Left lung (tissue), 10 donors: ENCODE results near the gene TMPO. TPM values are rescaled to one million over a fixed set of nuclear protein-coding genes. Genes with fewer than 3 reads are reported as not detected.

ENCODE experiments used
- ATAC-seq: fragments of 200-7000 bp; cut with Tn5 transposase; one replicate; pipeline ENCODE4 v1.9.1; 2020; ENCODE audit warnings: moderate library complexity
- DNase-seq, 4 donors: peaks; one replicate each; pipeline ENCODE4 v3.0.0-alpha.2; 2013 to 2020
- H3K27ac ChIP-seq, 2 donors: fragments of 200-600 bp; sonication (generic) in 1 of 2; one replicate each; pipeline versions ENCODE4 v1.5.0 to v1.8.0; 2020 to 2021
- H3K27me3 ChIP-seq, 2 donors: fragments of 200-600 bp; sonication (generic) in 1 of 2; one replicate each; pipeline versions ENCODE4 v1.5.0 to v1.8.0; 2020 to 2021
- H3K36me3 ChIP-seq, 2 donors: fragments of 200-600 bp; sonication (generic) in 1 of 2; one replicate each; pipeline versions ENCODE4 v1.5.0 to v1.8.0; 2020 to 2021
- H3K4me1 ChIP-seq, 2 donors: fragments of 200-600 bp; one replicate each; pipeline ENCODE4 v1.8.0; 2021
- H3K4me3 ChIP-seq, 2 donors: fragments of 200-600 bp; sonication (generic) in 1 of 2; one replicate each; pipeline versions ENCODE4 v1.5.0 to v1.8.0; 2020 to 2021; ENCODE audit warnings: mild to moderate bottlenecking in 1 of 2
- H3K9me3 ChIP-seq, 2 donors: fragments of 200-600 bp; sonication (generic) in 1 of 2; one replicate each; pipeline versions ENCODE4 v1.5.0 to v1.8.0; 2020 to 2021
- intact Hi-C, 2 donors: fragments of 100-400 bp; cut with DNase I; formaldehyde crosslinking; loops; one replicate each; pipeline versions ENCODE4 v1.11.2 to v1.14.2; 2022
- polyA plus RNA-seq, 6 donors: library from polyadenylated mRNA; unstranded; fragments of 120-200 nt; gene quantifications; one replicate each; pipeline ENCODE4 v1.2.1, GENCODE V29; 2013; ENCODE audit not compliant: insufficient read length in 6 of 6
- total RNA-seq, 2 donors: library from RNA; stranded (reverse); fragmentation: NEBNext Ultra II Directional; extraction: Animal tissue kit (Norgen Biotek cat#: 25700); gene quantifications; one replicate each; pipeline ENCODE4 v1.2.1, GENCODE V29; 2021
- TF ChIP-seq, protein P1 (sequence below), 2 donors: fragments of 200-600 bp; sonication (generic) in 1 of 2; IDR thresholded peaks; one replicate each; pipeline versions ENCODE4 v1.5.0 to v1.8.0; 2021; ENCODE audit warnings: antibody characterized with exemption in 2 of 2
- donor health status: DM: no; HTN: yes; CAD: no.
- donor health status: DM: no; HTN: no; CAD: no.

Gene TMPO
- total and polyA plus RNA-seq, 8 donors, result 53.4 to 262 (median 198) TPM

DNA sequence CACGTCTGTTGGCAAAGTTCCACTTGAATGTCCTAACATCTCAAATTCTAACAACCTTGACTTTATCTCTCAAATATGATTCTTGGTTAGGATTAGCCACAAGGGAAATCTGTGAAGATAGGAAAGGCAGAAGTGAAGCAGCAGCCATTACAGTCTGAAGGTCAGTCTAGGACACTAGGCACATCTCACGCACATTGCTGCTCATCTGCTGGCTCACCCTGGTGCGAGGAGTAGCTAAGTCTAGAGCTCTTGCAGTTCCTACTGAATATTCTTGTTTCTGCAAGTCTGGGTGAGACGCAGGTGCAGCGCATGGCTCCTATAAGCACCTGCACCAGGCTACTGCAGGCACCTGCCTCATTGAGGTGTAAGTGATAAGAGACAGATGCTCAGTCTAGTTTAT, 71.7 kb downstream of the TMPO start:
- H3K27me3 ChIP-seq, result no peaks in the 10 kb centered on the region
- intact Hi-C loops, result no loop called here
- H3K27ac ChIP-seq, result no peak overlapping the region
- TF ChIP-seq, protein P1, sequence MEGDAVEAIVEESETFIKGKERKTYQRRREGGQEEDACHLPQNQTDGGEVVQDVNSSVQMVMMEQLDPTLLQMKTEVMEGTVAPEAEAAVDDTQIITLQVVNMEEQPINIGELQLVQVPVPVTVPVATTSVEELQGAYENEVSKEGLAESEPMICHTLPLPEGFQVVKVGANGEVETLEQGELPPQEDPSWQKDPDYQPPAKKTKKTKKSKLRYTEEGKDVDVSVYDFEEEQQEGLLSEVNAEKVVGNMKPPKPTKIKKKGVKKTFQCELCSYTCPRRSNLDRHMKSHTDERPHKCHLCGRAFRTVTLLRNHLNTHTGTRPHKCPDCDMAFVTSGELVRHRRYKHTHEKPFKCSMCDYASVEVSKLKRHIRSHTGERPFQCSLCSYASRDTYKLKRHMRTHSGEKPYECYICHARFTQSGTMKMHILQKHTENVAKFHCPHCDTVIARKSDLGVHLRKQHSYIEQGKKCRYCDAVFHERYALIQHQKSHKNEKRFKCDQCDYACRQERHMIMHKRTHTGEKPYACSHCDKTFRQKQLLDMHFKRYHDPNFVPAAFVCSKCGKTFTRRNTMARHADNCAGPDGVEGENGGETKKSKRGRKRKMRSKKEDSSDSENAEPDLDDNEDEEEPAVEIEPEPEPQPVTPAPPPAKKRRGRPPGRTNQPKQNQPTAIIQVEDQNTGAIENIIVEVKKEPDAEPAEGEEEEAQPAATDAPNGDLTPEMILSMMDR (IDR thresholded peaks at IDR 0.05), result no peak
- ATAC-seq, result no peak
- DNase-seq, result no peak
- no peaks in the 10 kb centered on the region for H3K4me1 ChIP-seq
- no peak overlapping the region for H3K4me3 ChIP-seq
- no peaks in the 10 kb centered on the region for H3K36me3 ChIP-seq
- no peaks in the 10 kb centered on the region for H3K9me3 ChIP-seq

DNA sequence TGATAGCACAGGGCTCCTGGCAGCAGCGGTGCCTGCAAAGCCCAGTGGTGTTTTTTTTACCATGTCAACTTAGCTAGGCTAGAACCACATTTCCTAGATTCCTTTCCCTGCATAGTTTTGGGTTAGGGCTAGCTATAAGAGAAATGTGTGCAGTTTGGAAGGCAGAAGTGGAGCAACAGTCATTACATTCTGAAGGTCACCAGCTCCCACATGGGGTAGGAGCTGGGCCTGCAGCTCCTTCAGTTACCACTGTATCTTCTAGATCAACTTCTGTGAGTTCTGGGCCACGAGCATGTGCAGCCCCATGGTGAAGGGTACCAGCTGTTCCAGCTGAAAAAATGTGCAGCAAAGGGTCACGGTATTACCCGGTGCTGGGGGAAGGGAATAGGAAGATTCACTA, 75.8 kb downstream of the TMPO start:
- H3K9me3 ChIP-seq, result no peaks in the 10 kb centered on the region
- H3K4me3 ChIP-seq, result no peak overlapping the region
- ATAC-seq (no peak), DNase-seq (no peak)
- intact Hi-C loops, result no loop called here
- H3K27me3 ChIP-seq, result no peaks in the 10 kb centered on the region
- H3K4me1 ChIP-seq, result peaks cover 0 to 17% of the 10 kb centered on the region in 2 donors
- peaks cover 0 to 10% of the 10 kb centered on the region in 2 donors for H3K36me3 ChIP-seq
- no peak overlapping the region for H3K27ac ChIP-seq
- TF ChIP-seq, protein P1 (IDR thresholded peaks at IDR 0.05), result no peak

DNA sequence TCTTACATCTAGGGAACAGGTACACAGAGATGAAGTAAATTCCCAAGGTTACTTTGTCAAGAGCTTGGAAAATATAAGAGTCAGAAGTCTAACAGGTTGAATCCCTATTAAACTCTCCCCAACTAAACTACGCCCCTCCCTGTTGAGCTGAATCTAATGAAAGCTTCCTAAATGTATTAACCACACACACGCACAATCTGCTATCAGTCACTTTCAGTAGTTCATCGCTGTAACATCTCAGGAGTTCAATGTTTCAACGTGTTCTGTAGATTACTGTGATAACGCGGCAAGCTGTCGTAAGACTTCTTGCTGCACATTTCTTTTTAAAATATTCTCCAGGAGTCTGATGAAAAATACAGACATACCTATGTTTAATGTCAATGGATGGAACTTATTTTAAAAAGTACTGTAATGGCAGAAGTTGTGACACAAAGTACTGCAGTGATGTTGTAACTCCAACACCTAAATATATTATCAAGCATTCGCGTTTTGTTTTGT, 77.5 kb downstream of the TMPO start:
- Histone ChIP-seq H3K4me1 (peaks cover 0 to 27% of the 10 kb centered on the region in 2 donors), H3K36me3 (peaks cover 2 to 26% of the 10 kb centered on the region in 2 donors), H3K9me3 (no peaks in the 10 kb centered on the region), H3K27me3 (no peaks in the 10 kb centered on the region), H3K27ac (peak overlapping the region; percentile 96 to 98), H3K4me3 (peak overlapping the region; percentile 91 to 97)
- no peak for ATAC-seq
- intact Hi-C loops, result no loop called here
- TF ChIP-seq, protein P1 (IDR thresholded peaks at IDR 0.05), result no peak
- DNase-seq, result peak in 1 of 4 donors; percentile 14

DNA sequence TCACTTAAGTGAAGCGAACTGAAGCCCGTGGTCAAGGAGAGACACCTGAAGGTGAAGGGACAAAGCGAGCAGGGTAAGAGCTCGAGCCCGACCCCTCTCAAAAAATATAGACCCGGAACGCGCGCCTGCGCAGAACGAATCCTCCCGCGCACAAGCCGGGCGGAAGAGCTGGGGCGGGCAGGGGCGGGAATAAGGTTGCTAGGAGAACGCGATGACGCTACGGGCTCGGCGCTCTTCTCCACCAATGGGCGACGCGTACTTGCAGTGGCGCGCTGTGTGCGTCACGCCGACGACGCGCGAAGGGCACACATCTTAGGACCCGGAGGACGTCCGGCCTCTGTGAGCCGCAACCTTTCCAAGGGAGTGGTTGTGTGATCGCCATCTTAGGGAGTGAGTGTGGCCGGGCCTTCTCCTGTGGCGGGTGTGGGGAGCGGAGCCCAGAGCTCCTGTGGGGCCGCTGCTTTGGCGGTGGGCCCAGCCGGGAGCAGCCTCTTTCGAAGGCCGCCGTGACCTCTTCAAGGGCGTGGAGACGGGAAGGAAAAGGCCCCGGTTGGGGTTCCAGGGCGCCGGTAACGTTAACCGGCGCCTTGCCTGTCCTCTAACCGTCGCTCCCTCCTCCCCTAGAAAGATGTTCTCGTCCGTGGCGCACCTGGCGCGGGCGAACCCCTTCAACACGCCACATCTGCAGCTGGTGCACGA, 78.1 kb downstream of the TMPO start, which contains the start of gene SLC25A3:
TSS of gene SLC25A3 (plus strand) at position 336 of the 699 bp plus-strand sequence. CDS start at position 629, 293 bp downstream.
- Histone ChIP-seq H3K36me3 (peaks cover 2 to 33% of the 10 kb centered on the region in 2 donors), H3K4me3 (peak within 1 kb of the TSS; percentile 91 to 97), H3K9me3 (no peaks in the 10 kb centered on the region), H3K27me3 (no peaks in the 10 kb centered on the region), H3K4me1 (peaks cover 0 to 27% of the 10 kb centered on the region in 2 donors), H3K27ac (peak within 1 kb of the TSS; percentile 96 to 98)
- intact Hi-C loops, result no loop called here
- ATAC-seq, result peak; percentile 98
- TF ChIP-seq, protein P1 (IDR thresholded peaks at IDR 0.05), result no peak
- peak; percentile 96 to 99 (median 98) for DNase-seq

DNA sequence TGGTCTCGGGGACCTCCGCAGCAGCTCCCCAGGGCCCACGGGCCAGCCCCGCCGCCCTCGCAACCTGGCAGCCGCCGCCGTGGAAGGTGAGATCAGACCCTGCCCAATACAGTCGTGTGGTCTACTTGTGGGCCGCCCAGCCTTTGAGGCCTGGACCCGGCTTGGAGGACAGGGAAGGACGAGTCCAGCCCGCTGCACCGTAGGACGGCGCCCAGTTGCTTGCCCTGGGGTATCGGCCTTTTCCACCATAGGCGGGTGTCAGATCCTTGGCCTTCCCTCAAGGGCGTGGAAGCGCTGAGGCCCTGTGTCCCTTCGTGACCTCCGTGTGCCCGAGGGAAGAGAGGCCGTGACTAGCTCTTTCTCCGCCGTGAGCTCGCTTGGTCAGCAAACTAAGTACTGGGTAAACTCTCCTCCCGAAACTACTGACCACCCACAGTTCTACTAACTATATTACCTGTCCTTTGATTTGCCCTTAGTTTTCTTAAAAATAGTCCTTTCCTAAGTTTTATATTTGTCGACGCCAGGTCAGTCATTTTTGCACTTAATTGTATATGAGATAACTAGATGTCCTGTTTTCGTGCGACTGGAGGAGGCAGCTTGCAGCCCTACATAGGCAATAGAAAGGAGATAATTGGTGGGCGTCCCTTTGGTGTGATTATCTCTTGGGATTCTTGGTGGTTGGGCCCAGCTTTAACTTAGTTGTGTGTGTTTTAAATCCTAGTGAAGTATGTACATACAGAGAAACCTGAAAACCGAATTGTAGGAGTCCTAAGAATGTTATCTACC, 78.9 kb downstream of the TMPO start:
- intact Hi-C loops, result no loop called here
- ATAC-seq (peak; percentile 53), DNase-seq (peak; percentile 24 to 85 (median 42))
- TF ChIP-seq, protein P1 (IDR thresholded peaks at IDR 0.05), result no peak
- H3K9me3 ChIP-seq, result no peaks in the 10 kb centered on the region
- peak overlapping the region; percentile 96 to 98 for H3K27ac ChIP-seq
- peak overlapping the region; percentile 91 to 97 for H3K4me3 ChIP-seq
- H3K36me3 ChIP-seq, result peaks cover 2 to 40% of the 10 kb centered on the region in 2 donors
- H3K27me3 ChIP-seq, result no peaks in the 10 kb centered on the region
- peaks cover 0 to 27% of the 10 kb centered on the region in 2 donors for H3K4me1 ChIP-seq
